Mucosa of stomach (tissue), 1 donor: Measurements from ENCODE around the gene SLIT3.

Experiments
- H3K27me3 ChIP-seq: one replicate; pipeline ENCODE4 v1.7.0; 2013; ENCODE audit warnings: mild to moderate bottlenecking, low read length; ENCODE audit not compliant: control insufficient read depth, insufficient read depth
- H3K36me3 ChIP-seq: one replicate; pipeline ENCODE4 v1.7.0; 2013; ENCODE audit warnings: low read length; ENCODE audit not compliant: control insufficient read depth, insufficient read depth
- H3K4me1 ChIP-seq: one replicate; pipeline ENCODE4 v1.7.0; 2013; ENCODE audit warnings: mild to moderate bottlenecking, low read length; ENCODE audit not compliant: control insufficient read depth, insufficient read depth
- H3K4me3 ChIP-seq: one replicate; pipeline ENCODE4 v1.7.0; 2013; ENCODE audit warnings: low read length
- H3K9ac ChIP-seq: one replicate; pipeline ENCODE4 v1.7.0; 2013; ENCODE audit warnings: mild to moderate bottlenecking, low read length, moderate library complexity
- H3K9me3 ChIP-seq: one replicate; pipeline ENCODE4 v1.7.0; 2013; ENCODE audit warnings: mild to moderate bottlenecking, low read length, moderate library complexity; ENCODE audit not compliant: control insufficient read depth
- donor health status: Pancreatic carcinoma.

SLIT3 gene

GRCh38 chr5:168669156-168669555, 631.8 kb downstream of the SLIT3 start:
- H3K9ac ChIP-seq = no peak overlapping the region
- no peaks in the 10 kb centered on the region for H3K9me3 ChIP-seq
- no peaks in the 10 kb centered on the region for H3K36me3 ChIP-seq
- no peaks in the 10 kb centered on the region for H3K4me1 ChIP-seq
- H3K4me3 ChIP-seq = no peak overlapping the region
- H3K27me3 ChIP-seq = no peaks in the 10 kb centered on the region

GRCh38 chr5:168668078-168668477, 632.9 kb downstream of the SLIT3 start:
- Histone ChIP-seq H3K4me1 (no peaks in the 10 kb centered on the region), H3K9me3 (no peaks in the 10 kb centered on the region), H3K9ac (no peak overlapping the region), H3K36me3 (no peaks in the 10 kb centered on the region), H3K27me3 (no peaks in the 10 kb centered on the region), H3K4me3 (no peak overlapping the region)

GRCh38 chr5:168667301-168667840, 633.6 kb downstream of the SLIT3 start:
- no peak overlapping the region for H3K9ac ChIP-seq
- no peak overlapping the region for H3K4me3 ChIP-seq
- no peaks in the 10 kb centered on the region for H3K27me3 ChIP-seq
- H3K36me3 ChIP-seq = no peaks in the 10 kb centered on the region
- no peaks in the 10 kb centered on the region for H3K4me1 ChIP-seq
- no peaks in the 10 kb centered on the region for H3K9me3 ChIP-seq

GRCh38 chr5:168666356-168666755, 634.6 kb downstream of the SLIT3 start:
- Histone ChIP-seq H3K4me3 (no peak overlapping the region), H3K9me3 (no peaks in the 10 kb centered on the region), H3K36me3 (no peaks in the 10 kb centered on the region), H3K9ac (no peak overlapping the region), H3K27me3 (no peaks in the 10 kb centered on the region), H3K4me1 (no peaks in the 10 kb centered on the region)

- Histone ChIP-seq H3K4me1 (peaks cover 25% of the 10 kb centered on the region), H3K36me3 (no peaks in the 10 kb centered on the region), H3K27me3 (no peaks in the 10 kb centered on the region), H3K9me3 (no peaks in the 10 kb centered on the region), H3K4me3 (no peak overlapping the region), H3K9ac (no peak overlapping the region)
These were observed 637.5 kb downstream of the SLIT3 start for GRCh38 chr5:168663276-168664004.

GRCh38 chr5:168661593-168662485, 639.1 kb downstream of the SLIT3 start:
- no peaks in the 10 kb centered on the region for H3K9me3 ChIP-seq
- H3K4me1 ChIP-seq = peaks cover 40% of the 10 kb centered on the region
- no peak overlapping the region for H3K4me3 ChIP-seq
- no peaks in the 10 kb centered on the region for H3K36me3 ChIP-seq
- H3K27me3 ChIP-seq = no peaks in the 10 kb centered on the region
- H3K9ac ChIP-seq = no peak overlapping the region

GRCh38 chr5:168660691-168661090, 640.2 kb downstream of the SLIT3 start:
- Histone ChIP-seq H3K4me3 (no peak overlapping the region), H3K27me3 (no peaks in the 10 kb centered on the region), H3K4me1 (peaks cover 40% of the 10 kb centered on the region), H3K9me3 (no peaks in the 10 kb centered on the region), H3K9ac (no peak overlapping the region), H3K36me3 (no peaks in the 10 kb centered on the region)

- Histone ChIP-seq H3K36me3 (no peaks in the 10 kb centered on the region), H3K9me3 (no peaks in the 10 kb centered on the region), H3K27me3 (no peaks in the 10 kb centered on the region), H3K4me1 (peaks cover 50% of the 10 kb centered on the region), H3K4me3 (no peak overlapping the region), H3K9ac (no peak overlapping the region)
These were observed 641.6 kb downstream of the SLIT3 start for GRCh38 chr5:168659286-168659847.

GRCh38 chr5:168658394-168658793, 642.5 kb downstream of the SLIT3 start:
- Histone ChIP-seq H3K4me1 (peaks cover 60% of the 10 kb centered on the region), H3K4me3 (no peak overlapping the region), H3K27me3 (no peaks in the 10 kb centered on the region), H3K9me3 (no peaks in the 10 kb centered on the region), H3K36me3 (no peaks in the 10 kb centered on the region), H3K9ac (no peak overlapping the region)

GRCh38 chr5:168656633-168657032, 644.3 kb downstream of the SLIT3 start:
- Histone ChIP-seq H3K9me3 (no peaks in the 10 kb centered on the region), H3K9ac (peak overlapping the region; percentile 40), H3K27me3 (no peaks in the 10 kb centered on the region), H3K4me1 (peaks cover 75% of the 10 kb centered on the region), H3K36me3 (no peaks in the 10 kb centered on the region), H3K4me3 (peak overlapping the region; percentile 24)

GRCh38 chr5:168655316-168655715, 645.6 kb downstream of the SLIT3 start:
- peaks cover 70% of the 10 kb centered on the region for H3K4me1 ChIP-seq
- no peaks in the 10 kb centered on the region for H3K9me3 ChIP-seq
- no peaks in the 10 kb centered on the region for H3K36me3 ChIP-seq

GRCh38 chr5:168654211-168654721, 646.7 kb downstream of the SLIT3 start:
- Histone ChIP-seq H3K9ac (no peak overlapping the region), H3K36me3 (no peaks in the 10 kb centered on the region), H3K9me3 (no peaks in the 10 kb centered on the region), H3K4me1 (peaks cover 59% of the 10 kb centered on the region), H3K27me3 (no peaks in the 10 kb centered on the region), H3K4me3 (no peak overlapping the region)

More at GRCh38 chr5:168655316-168655715, 645.6 kb downstream of the SLIT3 start:
- Histone ChIP-seq H3K4me3 (no peak overlapping the region), H3K27me3 (no peaks in the 10 kb centered on the region), H3K9ac (no peak overlapping the region)
